HepG2 (cell line): ENCODE data around the gene TOB1. TPM values are rescaled to one million over a fixed set of nuclear protein-coding genes. Genes with fewer than 3 reads are reported as not detected.
A peak's percentile ranks its signal among the peaks of the same experiment; 100 is the strongest.

ENCODE experiments used
- BATF2 ChIP-seq: sonication (generic); formaldehyde crosslinking; IDR thresholded peaks from 2 replicates; pipeline ENCODE4 v1.8.0; 2022; ENCODE audit warnings: mild to moderate bottlenecking, missing genetic modification reagents, moderate library complexity
- FOSL2 ChIP-seq: sonication (generic); formaldehyde crosslinking; IDR thresholded peaks from 2 replicates; pipeline ENCODE4 v1.4.0; 2020; ENCODE audit warnings: missing genetic modification reagents
- HDAC2 ChIP-seq: sonication (generic); formaldehyde crosslinking; IDR thresholded peaks from 2 replicates; pipeline ENCODE4 v1.4.0; 2020; ENCODE audit warnings: missing genetic modification reagents
- JARID2 ChIP-seq: sonication (generic); formaldehyde crosslinking; IDR thresholded peaks from 2 replicates; pipeline ENCODE4 v1.8.1; 2023; ENCODE audit warnings: missing genetic modification reagents, inconsistent platforms; ENCODE audit not compliant: insufficient replicate concordance
- KDM5B ChIP-seq: sonication (generic); formaldehyde crosslinking; IDR thresholded peaks from 2 replicates; pipeline ENCODE4 v1.4.0; 2020; ENCODE audit warnings: missing genetic modification reagents, mild to moderate bottlenecking, borderline replicate concordance
- LCORL ChIP-seq, 2 experiments: fragments of 450-650 bp in 1 of 2; sonication (generic) in 1 of 2; formaldehyde crosslinking in 1 of 2; IDR thresholded peaks; 2 replicates each; pipeline versions ENCODE4 v1.5.0 to v1.6.1; 2017 to 2020; ENCODE audit warnings: antibody characterized with exemption in 1 of 2, missing genetic modification reagents in 1 of 2
- MEIS2 ChIP-seq: sonication (generic); formaldehyde crosslinking; IDR thresholded peaks from 2 replicates; pipeline ENCODE4 v1.9.0; 2021; ENCODE audit warnings: mild to moderate bottlenecking, missing genetic modification reagents
- NCOA5 ChIP-seq: sonication (generic); formaldehyde crosslinking; IDR thresholded peaks from 2 replicates; pipeline ENCODE4 v1.4.0; 2020; ENCODE audit warnings: missing genetic modification reagents
- NFATC3 ChIP-seq: sonication (generic); formaldehyde crosslinking; IDR thresholded peaks from 2 replicates; pipeline ENCODE4 v1.5.1; 2020; ENCODE audit warnings: mild to moderate bottlenecking, missing genetic modification reagents
- PBX2 ChIP-seq: IDR thresholded peaks from 2 replicates; pipeline ENCODE4 v1.6.1; 2016; ENCODE audit warnings: control low read depth
- SP4 ChIP-seq: sonication (generic); formaldehyde crosslinking; IDR thresholded peaks from 2 replicates; pipeline ENCODE4 v1.8.1; 2023; ENCODE audit warnings: mild to moderate bottlenecking, missing genetic modification reagents
- TFDP2 ChIP-seq: sonication (generic); formaldehyde crosslinking; IDR thresholded peaks from 2 replicates; pipeline ENCODE4 v1.4.0; 2020; ENCODE audit warnings: missing genetic modification reagents
- TRAFD1 ChIP-seq: sonication (generic); formaldehyde crosslinking; IDR thresholded peaks from 2 replicates; pipeline ENCODE4 v1.5.1; 2020; ENCODE audit warnings: missing genetic modification reagents, mild to moderate bottlenecking, borderline replicate concordance
- U2AF2 ChIP-seq: fragments of 200-400 bp; formaldehyde crosslinking; IDR thresholded peaks from 2 replicates; pipeline ENCODE4 v1.6.1; 2017; ENCODE audit warnings: low read depth, mild to moderate bottlenecking, low read length
- ZC3H13 ChIP-seq: sonication (generic); formaldehyde crosslinking; IDR thresholded peaks from 2 replicates; pipeline ENCODE4 v1.8.1; 2023; ENCODE audit warnings: mild to moderate bottlenecking, missing genetic modification reagents, moderate library complexity
- ZFP36 ChIP-seq: fragments of 150-350 bp; IDR thresholded peaks from 2 replicates; pipeline ENCODE4 v1.6.1; 2018; ENCODE audit warnings: borderline replicate concordance, low read length, low read depth; ENCODE audit not compliant: partially characterized antibody
- ZNF205 ChIP-seq: IDR thresholded peaks from 2 replicates; pipeline ENCODE4 v1.6.1; 2018; ENCODE audit warnings: missing biosample characterization, missing genetic modification reagents
- ZNF224 ChIP-seq: sonication (generic); formaldehyde crosslinking; IDR thresholded peaks from 2 replicates; pipeline ENCODE4 v1.5.0; 2020; ENCODE audit warnings: mild to moderate bottlenecking, missing genetic modification reagents
- ZNF331 ChIP-seq: sonication (generic); formaldehyde crosslinking; IDR thresholded peaks from 2 replicates; pipeline ENCODE4 v1.4.0; 2020; ENCODE audit warnings: missing genetic modification reagents
- ZNF354B ChIP-seq: sonication (generic); formaldehyde crosslinking; IDR thresholded peaks from 2 replicates; pipeline ENCODE4 v1.8.0; 2022; ENCODE audit warnings: mild to moderate bottlenecking, missing genetic modification reagents
- ZNF503 ChIP-seq: sonication (generic); formaldehyde crosslinking; IDR thresholded peaks from 2 replicates; pipeline ENCODE4 v1.4.0; 2020; ENCODE audit warnings: missing genetic modification reagents
- ZNF672 ChIP-seq: sonication (generic); formaldehyde crosslinking; IDR thresholded peaks from 2 replicates; pipeline ENCODE4 v1.8.1; 2022; ENCODE audit warnings: missing genetic modification reagents
- ZNF83 ChIP-seq: sonication (generic); formaldehyde crosslinking; IDR thresholded peaks from 2 replicates; pipeline ENCODE4 v1.4.0; 2020; ENCODE audit warnings: missing genetic modification reagents, mild to moderate bottlenecking, borderline replicate concordance
- polyA plus RNA-seq, 8 experiments: library from polyadenylated mRNA; depleted of rRNA in 3 of 8; stranded (reverse) in 7 of 8; unstranded in 1 of 8; fragments of >200 nt; fragmentation: Illumina TruSeq in 4 of 8; extraction: Trizol in 4 of 8; gene quantifications; 2 replicates each; pipeline versions ENCODE4 v1.2.1 to v1.2.3, GENCODE V29; 2011 to 2016; ENCODE audit warnings: low read depth in 4 of 8, missing spikeins in 1 of 8, mixed read lengths in 1 of 8; ENCODE audit not compliant: insufficient read depth in 1 of 8
- total RNA-seq, 5 experiments: library from RNA; depleted of rRNA; stranded (reverse); fragments of >200 nt; fragmentation: Illumina TruSeq; extraction: Trizol; gene quantifications; 2 replicates each; pipeline ENCODE4 v1.2.3, GENCODE V29; 2016; ENCODE audit warnings: low read depth in 1 of 5

Gene TOB1
- total and polyA plus RNA-seq, 2 of the 13 experiments (the other 11 are each of a cell fraction or from before 2014, with no cell fraction given), result 21.9 to 57.7 TPM

GRCh38 chr17:50908860-50909764 is 43.0 kb upstream of the TOB1 start (continued):
- TF ChIP-seq ZNF205 (CRISPR knock-in tag), result peak; percentile 72
- no peak for TF ChIP-seq TRAFD1 (CRISPR knock-in tag)
- TF ChIP-seq TFDP2, result peak; percentile 84
- 0 out of 2 replicates have a peak, but pooled peaks have one; percentile 54 for TF ChIP-seq ZC3H13 (CRISPR knock-in tag)
- 0 out of 2 replicates have a peak, but pooled peaks have one; percentile 59 for TF ChIP-seq MEIS2 (CRISPR knock-in tag)
- TF ChIP-seq ZFP36, result no peak
- peak; percentile 59; the same call in 1 of the 2 replicates for TF ChIP-seq ZNF354B
- no peak for TF ChIP-seq NCOA5 (CRISPR knock-in tag)
- TF ChIP-seq ZNF672 (CRISPR knock-in tag), result peak; percentile 75; the same call in 1 of the 2 replicates
- 0 out of 2 replicates have a peak, but pooled peaks have one; percentile 6 for TF ChIP-seq ZNF503 (CRISPR knock-in tag)
- TF ChIP-seq JARID2 (CRISPR knock-in tag), result peak; percentile 60
- no peak for TF ChIP-seq U2AF2
- TF ChIP-seq ZNF83 (CRISPR knock-in tag), result 0 out of 2 replicates have a peak, but pooled peaks have one; percentile 2
- TF ChIP-seq HDAC2, result peak; percentile 89
- no peak; the same call in 1 of the 2 replicates for TF ChIP-seq SP4 (CRISPR knock-in tag)
- TF ChIP-seq BATF2 (CRISPR knock-in tag), result no peak
- no peak; the same call in 1 of the 2 replicates for TF ChIP-seq KDM5B (CRISPR knock-in tag)
- TF ChIP-seq NFATC3 (CRISPR knock-in tag), result no peak
- no peak for TF ChIP-seq PBX2 (CRISPR knock-in tag)
- no peak for TF ChIP-seq ZNF224
- peak; percentile 71; the same call in 1 of the 2 replicates for TF ChIP-seq ZNF331
- TF ChIP-seq FOSL2 (CRISPR knock-in tag), result peak; percentile 76
- no peak for TF ChIP-seq LCORL (IDR thresholded peaks at IDR 0.05)
- peak; percentile 88; the same call in 1 of the 2 replicates for TF ChIP-seq LCORL (CRISPR knock-in tag; IDR thresholded peaks at IDR 0.05)
